ENCODE results near the gene TARS2.

Gene TARS2

DNA sequence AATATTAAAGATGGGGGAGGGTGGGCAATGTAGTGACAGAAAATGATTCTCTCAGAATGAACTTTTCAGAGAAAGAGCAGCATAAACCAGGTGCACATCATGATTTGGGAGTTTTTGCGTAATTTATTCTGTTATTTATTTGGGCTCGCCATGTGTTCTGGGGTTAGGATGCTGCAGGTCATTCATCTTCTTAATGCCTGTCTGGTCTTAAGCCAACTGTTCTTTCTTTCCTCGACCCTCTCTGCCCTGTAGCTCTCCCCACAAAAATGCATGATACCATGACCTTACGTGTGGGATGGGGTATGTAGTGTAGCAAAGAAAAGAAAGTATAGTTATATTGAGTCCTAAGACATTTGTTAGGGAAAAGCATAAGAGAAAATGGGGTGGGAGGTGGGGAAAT lies 12.3 kb upstream of the TARS2 start:
- Histone ChIP-seq H3K79me2 (ENCODE audit: insufficient read depth, low read length) (no peaks in the 10 kb centered on the region), H3K36me3 (ENCODE audit: low read length) (peaks cover 11% of the 10 kb centered on the region; the same call in 1 of the 2 replicates), H3K9me2 (replicated peaks; ENCODE audit: insufficient read depth, low read length) (no peaks in the 10 kb centered on the region), H3K9me3 (ENCODE audit: insufficient read depth, low read length) (no peaks in the 10 kb centered on the region), H3K9ac (ENCODE audit: low read length) (no peak overlapping the region), H3K27ac (ENCODE audit: low read depth, low read length) (no peak overlapping the region), H3F3A (ENCODE audit: insufficient read depth) (0 out of 2 replicates have a peak, but pooled peaks cover 5% of the 10 kb centered on the region), H3K27me3 (ENCODE audit: low read length) (no peaks in the 10 kb centered on the region), H3K4me2 (ENCODE audit: low read depth, low read length, poor library complexity, severe bottlenecking) (no peak overlapping the region), H3K4me3 (ENCODE audit: insufficient read depth, low read length, poor library complexity, severe bottlenecking) (no peak overlapping the region), H4K20me1 (ENCODE audit: low read depth, low read length) (no peaks in the 10 kb centered on the region; the same call in 1 of the 2 replicates), H2AFZ (ENCODE audit: low read depth, low read length, severe bottlenecking) (no peak overlapping the region)
- TF ChIP-seq, protein P1, sequence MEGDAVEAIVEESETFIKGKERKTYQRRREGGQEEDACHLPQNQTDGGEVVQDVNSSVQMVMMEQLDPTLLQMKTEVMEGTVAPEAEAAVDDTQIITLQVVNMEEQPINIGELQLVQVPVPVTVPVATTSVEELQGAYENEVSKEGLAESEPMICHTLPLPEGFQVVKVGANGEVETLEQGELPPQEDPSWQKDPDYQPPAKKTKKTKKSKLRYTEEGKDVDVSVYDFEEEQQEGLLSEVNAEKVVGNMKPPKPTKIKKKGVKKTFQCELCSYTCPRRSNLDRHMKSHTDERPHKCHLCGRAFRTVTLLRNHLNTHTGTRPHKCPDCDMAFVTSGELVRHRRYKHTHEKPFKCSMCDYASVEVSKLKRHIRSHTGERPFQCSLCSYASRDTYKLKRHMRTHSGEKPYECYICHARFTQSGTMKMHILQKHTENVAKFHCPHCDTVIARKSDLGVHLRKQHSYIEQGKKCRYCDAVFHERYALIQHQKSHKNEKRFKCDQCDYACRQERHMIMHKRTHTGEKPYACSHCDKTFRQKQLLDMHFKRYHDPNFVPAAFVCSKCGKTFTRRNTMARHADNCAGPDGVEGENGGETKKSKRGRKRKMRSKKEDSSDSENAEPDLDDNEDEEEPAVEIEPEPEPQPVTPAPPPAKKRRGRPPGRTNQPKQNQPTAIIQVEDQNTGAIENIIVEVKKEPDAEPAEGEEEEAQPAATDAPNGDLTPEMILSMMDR (IDR thresholded peaks at IDR 0.05; ENCODE audit: insufficient read depth, low read length, poor library complexity, severe bottlenecking) = no peak
- no peak for TF ChIP-seq EZH2phosphoT487 (conservative IDR thresholded peaks at IDR 0.05; ENCODE audit: low read length)

GRCh38 chr1:150476754-150477153 lies 10.5 kb upstream of the TARS2 start:
- Histone ChIP-seq H3K9me3 (ENCODE audit: insufficient read depth, low read length) (no peaks in the 10 kb centered on the region), H3K9me2 (replicated peaks; ENCODE audit: insufficient read depth, low read length) (no peaks in the 10 kb centered on the region), H2AFZ (ENCODE audit: low read depth, low read length, severe bottlenecking) (no peak overlapping the region), H4K20me1 (ENCODE audit: low read depth, low read length) (no peaks in the 10 kb centered on the region; the same call in 1 of the 2 replicates), H3K27me3 (ENCODE audit: low read length) (no peaks in the 10 kb centered on the region), H3F3A (ENCODE audit: insufficient read depth) (0 out of 2 replicates have a peak, but pooled peaks cover 5% of the 10 kb centered on the region), H3K36me3 (ENCODE audit: low read length) (0 out of 2 replicates have a peak, but pooled peaks cover 1% of the 10 kb centered on the region), H3K4me3 (ENCODE audit: insufficient read depth, low read length, poor library complexity, severe bottlenecking) (no peak overlapping the region), H3K79me2 (ENCODE audit: insufficient read depth, low read length) (no peaks in the 10 kb centered on the region), H3K27ac (ENCODE audit: low read depth, low read length) (no peak overlapping the region), H3K4me2 (ENCODE audit: low read depth, low read length, poor library complexity, severe bottlenecking) (no peak overlapping the region), H3K9ac (ENCODE audit: low read length) (no peak overlapping the region)
- no peak for TF ChIP-seq EZH2phosphoT487 (conservative IDR thresholded peaks at IDR 0.05; ENCODE audit: low read length)

DNA sequence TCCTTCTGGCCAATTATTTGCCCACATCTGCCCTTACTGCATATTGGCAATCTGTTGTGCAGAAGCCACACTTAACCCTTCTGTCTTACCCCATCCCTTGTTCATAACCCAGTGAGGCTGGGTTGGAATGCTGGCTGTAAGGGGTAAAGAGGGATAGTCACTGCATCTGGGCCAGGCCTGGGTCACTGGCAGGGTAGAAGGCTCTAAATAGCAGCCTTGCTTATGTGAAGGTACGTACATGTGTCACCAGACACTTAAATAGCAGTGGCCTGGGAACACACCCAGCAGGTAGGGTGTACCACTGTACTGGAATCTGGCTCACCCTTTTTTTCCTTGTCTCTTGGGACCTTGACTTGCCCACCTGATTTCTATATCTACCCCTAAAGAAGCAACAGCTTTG lies 9.9 kb upstream of the TARS2 start:
- Histone ChIP-seq H3K36me3 (ENCODE audit: low read length) (no peaks in the 10 kb centered on the region), H3K79me2 (ENCODE audit: insufficient read depth, low read length) (no peaks in the 10 kb centered on the region), H3K4me3 (ENCODE audit: insufficient read depth, low read length, poor library complexity, severe bottlenecking) (no peak overlapping the region), H3K9me3 (ENCODE audit: insufficient read depth, low read length) (no peaks in the 10 kb centered on the region), H3K4me2 (ENCODE audit: low read depth, low read length, poor library complexity, severe bottlenecking) (no peak overlapping the region), H3K27ac (ENCODE audit: low read depth, low read length) (no peak overlapping the region), H3K9ac (ENCODE audit: low read length) (no peak overlapping the region), H3K27me3 (ENCODE audit: low read length) (no peaks in the 10 kb centered on the region), H4K20me1 (ENCODE audit: low read depth, low read length) (no peaks in the 10 kb centered on the region; the same call in 1 of the 2 replicates), H3F3A (ENCODE audit: insufficient read depth) (0 out of 2 replicates have a peak, but pooled peaks cover 5% of the 10 kb centered on the region), H2AFZ (ENCODE audit: low read depth, low read length, severe bottlenecking) (no peak overlapping the region), H3K9me2 (replicated peaks; ENCODE audit: insufficient read depth, low read length) (no peaks in the 10 kb centered on the region)
- TF ChIP-seq EZH2phosphoT487 (conservative IDR thresholded peaks at IDR 0.05; ENCODE audit: low read length) = no peak
- TF ChIP-seq, protein P1 (IDR thresholded peaks at IDR 0.05; ENCODE audit: insufficient read depth, low read length, poor library complexity, severe bottlenecking) = no peak

DNA sequence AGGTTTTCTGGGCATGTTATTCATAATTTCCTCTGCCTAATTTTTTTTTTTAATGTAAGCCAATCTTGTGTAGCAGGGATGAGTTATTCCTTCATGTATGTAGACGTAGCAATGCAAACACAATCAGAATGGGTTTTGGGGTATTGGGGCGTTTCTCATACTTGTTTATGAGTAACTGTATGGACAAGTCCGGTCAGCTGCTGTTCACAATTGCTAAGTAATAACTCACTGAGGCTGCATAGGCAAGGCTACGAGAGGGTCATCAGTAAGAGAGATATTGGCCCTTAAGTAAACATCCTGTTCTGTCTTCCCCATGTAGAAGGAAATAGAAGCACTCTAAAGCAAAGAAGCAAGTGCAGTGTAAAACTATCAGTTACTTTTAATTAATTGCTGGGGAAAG lies 9.5 kb upstream of the TARS2 start:
- H3K27ac ChIP-seq (ENCODE audit: low read depth, low read length) = no peak overlapping the region
- no peaks in the 10 kb centered on the region for H3K27me3 ChIP-seq (ENCODE audit: low read length)
- no peak overlapping the region for H3K4me3 ChIP-seq (ENCODE audit: insufficient read depth, low read length, poor library complexity, severe bottlenecking)
- no peak overlapping the region for H3K9ac ChIP-seq (ENCODE audit: low read length)
- 0 out of 2 replicates have a peak, but pooled peaks cover 5% of the 10 kb centered on the region for H3F3A ChIP-seq (ENCODE audit: insufficient read depth)
- no peaks in the 10 kb centered on the region for H3K79me2 ChIP-seq (ENCODE audit: insufficient read depth, low read length)
- H3K4me2 ChIP-seq (ENCODE audit: low read depth, low read length, poor library complexity, severe bottlenecking) = no peak overlapping the region
- H3K9me2 ChIP-seq (replicated peaks; ENCODE audit: insufficient read depth, low read length) = no peaks in the 10 kb centered on the region
- H3K36me3 ChIP-seq (ENCODE audit: low read length) = no peaks in the 10 kb centered on the region
- no peak overlapping the region for H2AFZ ChIP-seq (ENCODE audit: low read depth, low read length, severe bottlenecking)
- H3K9me3 ChIP-seq (ENCODE audit: insufficient read depth, low read length) = no peaks in the 10 kb centered on the region
- no peaks in the 10 kb centered on the region; the same call in 1 of the 2 replicates for H4K20me1 ChIP-seq (ENCODE audit: low read depth, low read length)
- TF ChIP-seq, protein P1 (IDR thresholded peaks at IDR 0.05; ENCODE audit: insufficient read depth, low read length, poor library complexity, severe bottlenecking) = no peak
- TF ChIP-seq EZH2phosphoT487 (conservative IDR thresholded peaks at IDR 0.05; ENCODE audit: low read length) = no peak

All from SU-DHL-6 (cell line).